Measurements from ENCODE around the gene SLC6A9.

Gene SLC6A9

GRCh38 chr1:43990271-43991199 lies 40.7 kb downstream of the SLC6A9 start:
- peak; percentile 14 for TF ChIP-seq CTCF (IDR thresholded peaks at IDR 0.05; ENCODE audit: low read depth, low read length)
- H3K4me3 ChIP-seq (ENCODE audit: low read depth, low read length) = peak overlapping the region; percentile 63
- no peak for DNase-seq (ENCODE audit: low read depth, low spot score)
- in situ Hi-C loops (cut with HindIII; ENCODE audit: low sequenced_read_pairs) = no loop called here

- in situ Hi-C loops (cut with HindIII; ENCODE audit: low sequenced_read_pairs) = no loop called here
- no peak for TF ChIP-seq CTCF (IDR thresholded peaks at IDR 0.05; ENCODE audit: low read depth, low read length)
- no peak for DNase-seq (ENCODE audit: low read depth, low spot score)
- H3K4me3 ChIP-seq (ENCODE audit: low read depth, low read length) = no peak overlapping the region
These were observed 43.9 kb downstream of the SLC6A9 start for GRCh38 chr1:43987159-43987902.

GRCh38 chr1:43986712-43987111 lies 44.5 kb downstream of the SLC6A9 start:
- H3K4me3 ChIP-seq (ENCODE audit: low read depth, low read length) = no peak overlapping the region
- in situ Hi-C loops (cut with HindIII; ENCODE audit: low sequenced_read_pairs) = no loop called here
- peak; percentile 19 for TF ChIP-seq CTCF (IDR thresholded peaks at IDR 0.05; ENCODE audit: low read depth, low read length)
- DNase-seq (ENCODE audit: low read depth, low spot score) = no peak

- in situ Hi-C loops (cut with HindIII; ENCODE audit: low sequenced_read_pairs) = no loop called here
- TF ChIP-seq CTCF (IDR thresholded peaks at IDR 0.05; ENCODE audit: low read depth, low read length) = no peak
- no peak for DNase-seq (ENCODE audit: low read depth, low spot score)
- H3K4me3 ChIP-seq (ENCODE audit: low read depth, low read length) = no peak overlapping the region
These were observed 45.2 kb downstream of the SLC6A9 start for GRCh38 chr1:43985984-43986595.

- in situ Hi-C loops (cut with HindIII; ENCODE audit: low sequenced_read_pairs) = no loop called here
- no peak for DNase-seq (ENCODE audit: low read depth, low spot score)
- no peak for TF ChIP-seq CTCF (IDR thresholded peaks at IDR 0.05; ENCODE audit: low read depth, low read length)
- H3K4me3 ChIP-seq (ENCODE audit: low read depth, low read length) = no peak overlapping the region
These were observed 46.4 kb downstream of the SLC6A9 start for GRCh38 chr1:43984855-43985254.

GRCh38 chr1:43983253-43983899 lies 47.9 kb downstream of the SLC6A9 start:
- in situ Hi-C loops (cut with HindIII; ENCODE audit: low sequenced_read_pairs) = no loop called here

More at GRCh38 chr1:43983253-43983899, 47.9 kb downstream of the SLC6A9 start:
- TF ChIP-seq CTCF (IDR thresholded peaks at IDR 0.05; ENCODE audit: low read depth, low read length) = no peak
- DNase-seq (ENCODE audit: low read depth, low spot score) = no peak
- no peak overlapping the region for H3K4me3 ChIP-seq (ENCODE audit: low read depth, low read length)

All from astrocyte of the spinal cord (primary cell).